GM10847 (cell line): ENCODE measurements around the gene KRTAP19-1.

ENCODE experiments used
- POLR2A ChIP-seq: IDR thresholded peaks from 2 replicates; pipeline ENCODE4 v1.6.1; 2011; ENCODE audit not compliant: insufficient read length; ENCODE audit errors: extremely low read depth

KRTAP19-1 gene

DNA sequence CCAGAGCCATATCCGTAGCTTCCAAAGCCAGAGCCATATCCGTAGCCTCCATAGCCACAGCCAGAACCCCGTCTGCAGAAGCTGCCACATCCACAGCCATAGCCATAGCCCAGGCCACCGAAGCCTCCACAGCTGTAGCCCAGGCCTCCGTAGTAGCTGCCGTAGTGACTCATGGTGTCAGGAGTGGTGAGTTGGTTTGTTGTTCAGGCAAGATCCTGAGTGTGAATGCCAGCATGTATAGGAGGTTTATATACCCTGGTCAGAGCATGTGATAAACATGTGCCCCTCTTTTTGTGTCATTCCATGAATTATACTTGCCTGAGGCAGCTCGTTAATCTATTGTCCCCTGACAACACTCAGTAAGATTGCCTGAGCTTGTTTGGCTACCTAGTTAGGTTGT, at the start of gene KRTAP19-1:
Gene KRTAP19-1 (minus strand): TSS at position 223 of the 400 bp plus-strand sequence. CDS start 50 bp downstream, at position 173.
- TF ChIP-seq POLR2A = no peak

DNA sequence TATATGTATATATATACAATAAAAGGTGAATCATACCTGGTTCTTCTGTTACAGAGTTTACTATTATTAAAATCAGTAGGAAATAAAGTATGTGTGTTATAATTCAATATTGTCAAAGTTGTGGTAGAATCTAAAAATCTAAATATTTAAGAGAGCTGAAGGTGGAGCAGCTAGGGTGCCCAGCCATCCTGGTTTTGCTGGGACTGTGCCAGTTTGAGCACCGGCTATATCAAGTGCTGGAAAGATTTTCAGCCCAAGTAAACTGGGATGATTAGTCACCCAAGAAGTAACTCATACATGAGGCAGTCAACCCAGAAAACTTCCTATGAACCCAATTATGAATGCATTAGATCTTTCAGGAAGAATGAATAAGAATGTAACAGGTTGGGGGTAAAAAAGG, 38.7 kb upstream of the KRTAP19-1 start:
- TF ChIP-seq POLR2A = no peak

DNA sequence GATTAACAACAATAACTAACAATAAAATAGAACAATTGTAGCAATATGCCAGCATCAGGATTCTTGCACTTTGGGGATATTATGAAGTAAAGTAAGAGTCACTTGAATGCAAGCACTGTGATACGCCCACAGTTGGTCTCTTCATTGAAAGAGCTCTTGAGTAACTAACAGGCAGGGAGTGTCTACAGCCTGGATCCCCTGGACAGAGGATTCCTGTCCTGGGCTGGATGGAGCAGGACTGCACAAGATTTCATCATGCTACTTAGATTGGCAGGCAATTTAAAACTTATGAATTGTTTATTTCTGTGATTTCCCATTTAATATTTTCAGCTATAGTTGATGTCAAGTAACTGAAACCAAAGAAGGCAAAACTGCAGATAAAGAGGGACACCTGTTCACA, 35.5 kb upstream of the KRTAP19-1 start:
- TF ChIP-seq POLR2A = no peak

DNA sequence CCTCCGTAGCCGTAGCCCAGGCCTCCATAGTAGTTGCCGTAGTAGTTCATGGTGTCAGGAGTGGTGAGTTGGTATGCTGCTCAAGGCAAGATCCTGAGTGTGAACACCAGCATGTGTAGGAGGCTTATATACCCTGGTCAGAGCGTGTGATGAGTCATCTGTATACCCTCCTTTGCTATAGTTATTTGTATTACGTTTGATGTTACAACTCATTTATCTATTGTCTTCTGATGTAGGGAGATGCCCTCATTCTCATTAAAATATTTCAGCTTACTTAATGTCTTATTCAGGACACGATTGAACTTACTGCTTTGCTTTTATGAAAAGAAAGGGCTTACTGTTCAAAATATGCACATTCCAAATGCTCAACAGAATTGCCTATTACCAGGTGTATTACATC, 21.9 kb upstream of the KRTAP19-1 start, which contains the start of gene KRTAP19-5:
Gene KRTAP19-5 (minus strand): TSS at position 101 of the 400 bp plus-strand sequence. CDS start 51 bp downstream, at position 50.
- TF ChIP-seq POLR2A = no peak

DNA sequence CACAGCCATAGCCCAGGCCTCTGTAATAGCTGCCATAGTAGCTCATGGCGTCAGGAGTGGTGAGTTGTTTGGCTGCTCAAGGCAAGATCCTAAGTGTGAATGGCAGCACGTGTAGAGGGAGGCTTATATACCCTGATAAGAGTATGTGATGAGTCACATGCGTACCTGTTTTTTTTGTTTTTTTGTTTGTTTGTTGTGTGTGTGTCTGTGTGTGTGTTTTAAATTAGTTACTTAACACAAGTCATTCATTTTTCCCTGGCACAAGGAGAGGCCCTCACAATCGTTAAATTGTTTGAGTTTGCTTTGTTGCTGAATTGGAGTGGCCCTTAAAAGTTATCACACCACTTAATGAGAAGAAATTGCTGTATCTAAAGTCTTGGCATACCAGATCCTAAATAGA, 16.9 kb upstream of the KRTAP19-1 start, which contains the start of gene KRTAP19-4:
Gene KRTAP19-4 (minus strand): TSS at position 101 of the 400 bp plus-strand sequence. CDS start 55 bp downstream, at position 46.
- no peak for TF ChIP-seq POLR2A

DNA sequence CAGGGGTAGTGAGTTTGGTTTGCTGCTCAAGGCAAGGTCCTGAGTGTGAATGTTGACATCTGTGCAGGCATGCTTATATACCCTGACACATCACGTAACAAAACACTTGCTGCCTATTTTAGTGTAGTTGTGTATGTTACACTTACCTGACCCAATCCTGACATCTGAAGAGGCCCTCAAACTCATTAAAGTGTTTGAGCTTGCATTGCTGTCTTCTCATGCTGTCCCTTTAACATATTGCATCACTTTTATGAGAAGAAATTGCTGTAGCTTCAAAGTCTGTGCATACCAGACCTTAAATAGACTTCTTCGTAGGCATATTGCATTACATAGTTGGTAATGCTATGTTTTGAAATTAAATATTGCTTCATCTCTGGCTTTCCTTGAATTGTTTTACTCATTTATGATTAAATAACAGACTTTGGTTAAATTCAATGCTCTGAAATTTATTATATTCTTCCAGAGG, 11.8 kb upstream of the KRTAP19-1 start, which contains the start of gene KRTAP19-3:
Gene KRTAP19-3 (minus strand): TSS at position 51 of the 466 bp plus-strand sequence. CDS start 56 bp downstream, outside the sequence.
- no peak for TF ChIP-seq POLR2A

DNA sequence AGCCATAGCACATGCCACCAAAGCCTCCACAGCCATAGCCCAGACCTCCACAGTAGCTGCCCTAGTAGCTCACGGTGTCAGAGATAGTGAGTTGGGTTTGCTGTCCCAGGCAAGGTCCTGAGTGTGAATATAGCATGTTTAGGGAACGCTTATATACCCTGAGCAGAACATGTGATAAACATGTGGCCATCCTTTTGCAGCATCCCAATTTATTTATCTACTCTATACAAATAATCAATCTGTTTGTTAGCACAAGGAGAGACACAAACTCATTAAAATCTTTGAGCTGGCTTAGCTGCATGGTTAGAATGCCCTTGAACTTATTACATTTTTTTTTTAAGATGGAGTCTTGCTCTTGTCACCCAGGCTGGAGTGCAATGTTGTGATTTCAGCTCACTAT, 7.2 kb upstream of the KRTAP19-1 start, which contains the start of gene KRTAP19-2:
Gene KRTAP19-2 (minus strand): TSS at position 101 of the 400 bp plus-strand sequence. CDS start 88 bp downstream, at position 13.
- TF ChIP-seq POLR2A = no peak

DNA sequence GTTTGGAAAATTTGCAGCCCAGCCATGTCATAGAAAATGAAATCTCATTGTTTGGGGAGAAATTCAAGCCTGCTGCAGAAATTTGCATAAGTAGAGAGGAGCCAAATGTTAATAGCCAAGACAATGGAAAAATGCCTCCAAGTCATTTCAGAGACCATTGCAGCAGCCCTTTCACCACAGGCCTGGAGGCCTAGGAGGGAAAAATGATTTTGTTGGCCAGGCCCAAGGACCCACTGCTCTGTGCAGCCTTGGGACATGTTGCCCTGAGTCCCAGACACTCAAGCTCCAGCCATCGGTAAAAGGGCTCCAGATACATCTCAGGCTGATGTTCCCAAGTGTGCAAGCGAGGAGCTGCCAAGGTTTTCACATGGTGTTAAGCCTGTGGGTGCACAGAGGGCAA, 6.0 kb upstream of the KRTAP19-1 start:
- TF ChIP-seq POLR2A = no peak

DNA sequence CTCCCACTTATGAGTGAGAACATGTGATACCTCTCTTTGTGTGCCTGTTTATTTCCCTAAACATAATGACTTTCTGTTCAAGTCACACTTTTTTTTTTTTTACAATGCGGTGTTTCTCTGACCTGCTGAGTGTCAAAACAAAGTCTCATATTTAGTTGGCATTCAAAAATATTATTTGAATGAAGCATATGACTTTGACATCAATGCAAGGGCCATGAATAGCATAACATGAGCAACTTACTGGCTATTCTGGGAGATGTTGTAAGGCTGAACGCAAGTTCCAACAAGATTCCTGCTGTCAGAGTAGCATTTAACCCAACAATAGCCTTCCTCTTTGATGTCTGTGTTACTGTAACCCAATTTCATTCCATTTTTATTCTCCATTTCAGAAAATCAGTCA, 2.0 kb upstream of the KRTAP19-1 start:
- no peak for TF ChIP-seq POLR2A

DNA sequence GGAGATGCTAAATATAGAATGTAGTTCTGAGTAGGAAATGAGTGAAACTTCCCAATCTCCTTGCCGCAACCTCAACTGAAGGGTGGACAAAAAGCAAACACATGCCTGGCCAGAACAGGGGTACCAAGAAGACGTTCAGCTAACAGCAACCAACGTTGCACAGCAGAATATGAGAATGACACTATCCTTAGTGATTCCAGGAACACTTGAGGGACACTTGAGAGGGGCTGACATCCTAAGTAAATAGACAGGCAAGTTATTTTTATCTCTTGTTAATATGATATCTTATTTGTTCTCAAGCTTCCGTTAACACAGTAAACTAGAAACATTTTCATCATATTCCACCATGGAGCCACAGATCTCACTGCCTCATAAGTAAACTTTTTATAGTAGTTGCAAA, 908 bp downstream of the KRTAP19-1 start:
- TF ChIP-seq POLR2A = no peak

DNA sequence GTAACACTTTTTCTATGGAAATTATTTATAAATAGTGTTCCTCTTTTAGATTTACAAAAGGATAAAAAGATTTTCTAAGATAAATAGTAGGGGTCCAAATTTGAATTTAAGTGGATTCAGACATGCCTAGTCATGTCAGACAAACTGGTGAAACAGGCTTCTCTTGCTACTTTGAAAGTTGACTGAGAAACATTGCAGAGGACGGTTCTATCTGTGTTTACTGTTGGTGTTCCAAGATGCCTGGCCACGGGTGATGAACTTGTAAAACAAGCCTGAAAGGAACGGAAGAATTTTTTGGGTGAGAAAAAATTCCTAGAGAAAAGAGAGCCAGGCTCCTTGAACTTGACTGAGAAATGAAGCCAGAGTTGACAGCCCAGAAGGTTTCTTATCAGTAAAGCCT, 2.2 kb downstream of the KRTAP19-1 start:
- no peak for TF ChIP-seq POLR2A

DNA sequence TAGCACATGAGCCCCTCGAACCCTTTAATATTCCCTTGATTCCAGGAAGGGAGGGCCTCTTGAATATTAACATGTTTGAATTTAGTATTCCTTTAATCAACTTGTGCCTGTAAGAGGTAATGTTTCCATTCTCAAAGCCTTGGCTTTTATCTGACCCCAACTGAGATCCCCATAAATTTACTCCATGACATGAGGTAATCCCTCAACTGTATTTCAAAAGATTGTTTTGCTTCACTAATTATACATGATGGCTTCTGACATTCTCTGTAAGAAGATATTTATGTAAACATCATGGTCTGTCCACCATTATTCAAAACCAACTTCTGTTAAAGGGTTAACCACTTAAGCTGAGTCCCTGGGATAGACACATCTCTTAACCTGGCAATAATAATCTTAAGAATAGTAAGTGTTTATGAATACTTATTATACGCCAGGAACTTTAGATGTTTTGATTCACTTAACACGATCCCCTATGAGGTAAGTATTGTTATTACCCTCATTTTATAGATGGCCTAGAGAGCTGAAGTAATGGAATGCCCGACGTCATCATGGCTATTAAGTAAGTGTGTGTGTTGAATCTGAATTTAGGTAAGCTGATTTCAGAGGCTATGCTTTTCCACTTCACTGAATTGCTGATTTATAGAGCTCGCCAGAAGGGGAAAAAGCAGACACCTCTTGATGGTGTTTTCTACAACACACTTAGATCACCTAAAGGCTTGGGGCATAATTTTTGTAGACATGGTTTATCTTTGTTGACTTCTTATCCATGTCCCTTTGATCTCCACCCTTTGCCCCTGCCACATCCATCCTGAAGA, 11.1 kb downstream of the KRTAP19-1 start:
- TF ChIP-seq POLR2A = no peak

DNA sequence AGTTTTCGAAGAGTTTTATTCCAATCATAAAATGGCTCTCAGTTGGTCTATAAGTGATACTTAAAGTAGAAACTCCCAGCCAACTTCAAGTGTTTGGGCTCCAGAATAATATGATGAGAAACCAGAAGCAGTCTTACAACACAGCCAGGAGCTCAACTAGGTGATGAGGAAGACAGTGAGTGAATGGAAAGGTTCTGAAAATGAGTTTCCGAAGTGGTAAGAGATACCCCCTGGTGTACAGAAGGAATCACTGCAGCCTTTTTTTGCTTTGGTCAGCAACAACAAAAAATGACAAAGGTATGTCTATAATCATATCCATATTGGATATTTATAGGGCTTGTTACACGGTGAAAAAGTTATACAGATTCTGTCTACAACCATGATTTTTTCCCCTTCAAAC, 16.5 kb downstream of the KRTAP19-1 start:
- TF ChIP-seq POLR2A = no peak

DNA sequence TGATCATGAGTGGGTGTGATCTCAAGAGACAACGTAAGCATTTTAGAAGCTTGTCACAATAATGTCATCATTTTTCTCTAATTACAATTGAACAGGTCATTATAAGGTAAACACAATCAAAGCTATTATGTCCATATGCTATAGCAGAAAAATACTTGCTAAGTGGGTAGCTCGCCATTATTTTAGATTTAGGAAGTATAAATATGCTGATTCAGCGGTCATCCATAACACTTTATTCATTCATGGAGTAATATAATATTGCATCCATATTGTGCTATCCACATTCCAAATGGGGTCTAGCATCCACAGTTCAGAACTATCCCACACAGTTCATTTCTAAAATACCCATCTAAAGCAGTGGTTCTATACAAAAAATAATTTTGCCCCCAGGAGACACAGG, 31.7 kb downstream of the KRTAP19-1 start:
- no peak for TF ChIP-seq POLR2A

DNA sequence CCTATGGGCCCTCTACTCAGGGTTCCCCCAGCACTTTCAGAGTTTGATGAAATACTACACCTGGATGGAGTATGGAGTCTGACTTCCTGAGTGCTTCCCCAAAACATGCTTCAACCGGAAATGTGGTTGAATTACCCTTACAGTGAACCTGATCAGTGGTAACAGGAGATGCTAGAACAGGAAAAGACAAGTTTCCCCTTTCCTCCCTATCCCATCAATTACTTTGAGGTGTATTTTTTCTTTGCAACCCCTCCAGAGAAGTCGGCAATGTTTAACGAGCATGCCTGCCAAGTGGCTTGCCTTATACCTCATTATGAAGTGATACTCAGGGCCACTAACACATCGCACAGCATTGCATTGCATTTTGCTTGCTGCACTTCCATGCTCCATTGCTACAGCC, 33.1 kb downstream of the KRTAP19-1 start:
- TF ChIP-seq POLR2A = no peak

DNA sequence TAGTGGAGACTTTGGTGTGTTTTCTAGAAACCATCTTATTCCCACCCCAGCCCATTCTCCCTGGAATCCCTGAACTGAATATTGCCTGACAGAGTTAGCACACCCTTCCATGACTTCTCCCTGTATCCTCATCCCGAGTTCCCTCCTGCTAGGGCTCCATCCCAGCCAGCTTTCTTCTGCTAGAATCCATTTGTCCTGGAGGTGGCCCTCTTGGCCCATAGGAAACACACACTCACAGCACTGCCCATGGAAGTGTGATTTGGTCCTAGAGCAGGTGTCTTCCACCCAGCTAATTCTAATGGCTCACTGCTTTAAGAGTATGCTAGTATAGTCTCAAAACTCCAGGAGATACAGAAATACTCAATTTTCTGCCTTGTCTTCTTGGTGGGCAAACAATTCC, 36.0 kb downstream of the KRTAP19-1 start:
- TF ChIP-seq POLR2A = no peak
